ENCODE measurements around the gene TPGS2.
"Not testable (repeated sequence)": the region's sequence is repeated elsewhere in the genome, so short reads cannot be mapped to it uniquely, and the experiment has no call there.

Gene TPGS2

DNA sequence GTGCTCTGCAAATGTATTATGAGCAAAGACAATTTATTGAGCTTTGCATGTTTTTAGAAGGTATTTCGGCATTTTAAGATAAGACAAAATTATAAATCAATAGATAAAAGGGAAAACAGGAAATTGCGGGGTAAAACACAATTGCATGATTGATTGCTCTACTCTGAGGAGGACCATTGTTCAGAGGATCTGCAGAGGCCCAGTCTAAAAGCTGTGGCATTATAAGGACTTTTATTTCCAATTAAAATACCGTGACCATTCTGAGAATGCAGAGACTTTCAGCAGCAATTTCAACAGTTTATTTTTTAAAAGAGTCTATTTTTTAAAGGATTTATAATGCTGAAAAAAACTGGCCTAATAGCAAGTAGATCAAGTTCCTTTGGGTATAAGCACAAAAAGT, 62.0 kb downstream of the TPGS2 start:
- Histone ChIP-seq H3F3A (ENCODE audit: low read depth) (0 out of 2 replicates have a peak, but pooled peaks cover 5% of the 10 kb centered on the region), H3K4me3 (ENCODE audit: low read length, poor library complexity, severe bottlenecking) (no peak overlapping the region), H3K36me3 (ENCODE audit: insufficient read depth, low read length) (no peaks in the 10 kb centered on the region), H3K9ac (ENCODE audit: low read depth, low read length, poor library complexity, severe bottlenecking) (no peak overlapping the region), H3K9me2 (replicated peaks; ENCODE audit: low read depth, low read length) (no peaks in the 10 kb centered on the region), H2AFZ (ENCODE audit: low read length) (no peak overlapping the region), H3K4me2 (ENCODE audit: low read depth, low read length, poor library complexity, severe bottlenecking) (no peak overlapping the region), H3K79me2 (ENCODE audit: insufficient read depth, low read length) (no peaks in the 10 kb centered on the region), H3K4me1 (ENCODE audit: insufficient read depth, low read length, poor library complexity, severe bottlenecking) (peaks cover 20% of the 10 kb centered on the region), H3K27me3 (ENCODE audit: insufficient read depth, low read length, poor library complexity, severe bottlenecking) (no peaks in the 10 kb centered on the region), H3K9me3 (ENCODE audit: insufficient read depth, low read depth, low read length) (no peaks in the 10 kb centered on the region), H4K20me1 (ENCODE audit: insufficient read depth, low read length, poor library complexity, severe bottlenecking) (no peaks in the 10 kb centered on the region)
- no peak for TF ChIP-seq EZH2phosphoT487 (IDR thresholded peaks at IDR 0.05; ENCODE audit: borderline replicate concordance)
- TF ChIP-seq, protein P1, sequence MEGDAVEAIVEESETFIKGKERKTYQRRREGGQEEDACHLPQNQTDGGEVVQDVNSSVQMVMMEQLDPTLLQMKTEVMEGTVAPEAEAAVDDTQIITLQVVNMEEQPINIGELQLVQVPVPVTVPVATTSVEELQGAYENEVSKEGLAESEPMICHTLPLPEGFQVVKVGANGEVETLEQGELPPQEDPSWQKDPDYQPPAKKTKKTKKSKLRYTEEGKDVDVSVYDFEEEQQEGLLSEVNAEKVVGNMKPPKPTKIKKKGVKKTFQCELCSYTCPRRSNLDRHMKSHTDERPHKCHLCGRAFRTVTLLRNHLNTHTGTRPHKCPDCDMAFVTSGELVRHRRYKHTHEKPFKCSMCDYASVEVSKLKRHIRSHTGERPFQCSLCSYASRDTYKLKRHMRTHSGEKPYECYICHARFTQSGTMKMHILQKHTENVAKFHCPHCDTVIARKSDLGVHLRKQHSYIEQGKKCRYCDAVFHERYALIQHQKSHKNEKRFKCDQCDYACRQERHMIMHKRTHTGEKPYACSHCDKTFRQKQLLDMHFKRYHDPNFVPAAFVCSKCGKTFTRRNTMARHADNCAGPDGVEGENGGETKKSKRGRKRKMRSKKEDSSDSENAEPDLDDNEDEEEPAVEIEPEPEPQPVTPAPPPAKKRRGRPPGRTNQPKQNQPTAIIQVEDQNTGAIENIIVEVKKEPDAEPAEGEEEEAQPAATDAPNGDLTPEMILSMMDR (conservative IDR thresholded peaks at IDR 0.05; ENCODE audit: low read length), result no peak

DNA sequence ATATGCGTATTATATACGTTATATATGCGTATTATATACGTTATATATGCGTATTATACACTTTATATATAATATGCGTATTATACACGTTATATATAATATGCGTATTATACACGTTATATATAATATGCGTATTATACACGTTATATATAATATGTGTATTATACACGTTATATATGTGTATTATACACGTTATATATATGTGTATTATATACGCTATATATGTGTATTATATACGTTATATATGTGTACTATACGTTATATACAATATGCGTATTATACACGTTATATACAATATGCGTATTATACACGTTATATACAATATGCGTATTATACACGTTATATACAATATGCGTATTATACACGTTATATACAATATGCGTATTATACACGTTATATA, 65.8 kb downstream of the TPGS2 start:
- not testable (repeated sequence) for H2AFZ ChIP-seq (ENCODE audit: low read length); H3K9ac ChIP-seq (ENCODE audit: low read depth, low read length, poor library complexity, severe bottlenecking); H3K4me2 ChIP-seq (ENCODE audit: low read depth, low read length, poor library complexity, severe bottlenecking); H4K20me1 ChIP-seq (ENCODE audit: insufficient read depth, low read length, poor library complexity, severe bottlenecking); H3K9me2 ChIP-seq (replicated peaks; ENCODE audit: low read depth, low read length); H3F3A ChIP-seq (ENCODE audit: low read depth); H3K4me1 ChIP-seq (ENCODE audit: insufficient read depth, low read length, poor library complexity, severe bottlenecking); H3K27me3 ChIP-seq (ENCODE audit: insufficient read depth, low read length, poor library complexity, severe bottlenecking); H3K36me3 ChIP-seq (ENCODE audit: insufficient read depth, low read length); H3K9me3 ChIP-seq (ENCODE audit: insufficient read depth, low read depth, low read length); H3K4me3 ChIP-seq (ENCODE audit: low read length, poor library complexity, severe bottlenecking); H3K79me2 ChIP-seq (ENCODE audit: insufficient read depth, low read length)

DNA sequence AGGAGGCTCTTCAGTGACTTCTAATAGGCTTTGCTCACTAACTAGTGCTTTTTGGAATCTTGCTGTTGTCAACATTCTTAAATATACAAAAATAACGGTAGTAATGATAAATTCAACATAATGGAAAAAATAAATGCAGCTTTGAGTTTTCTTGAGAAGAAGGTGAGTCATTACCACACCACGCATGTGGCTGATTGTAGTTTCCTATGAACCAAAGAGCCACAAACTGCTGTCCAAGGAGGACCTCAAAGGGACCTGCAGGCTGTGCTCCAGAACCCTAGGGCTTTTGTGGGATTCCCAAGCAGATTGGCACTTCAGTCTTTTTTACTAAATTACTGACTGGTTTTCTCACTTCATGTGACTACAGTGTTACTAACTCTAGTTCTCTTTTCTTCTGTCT, 66.7 kb downstream of the TPGS2 start:
- no peaks in the 10 kb centered on the region for H4K20me1 ChIP-seq (ENCODE audit: insufficient read depth, low read length, poor library complexity, severe bottlenecking)
- H3K4me2 ChIP-seq (ENCODE audit: low read depth, low read length, poor library complexity, severe bottlenecking), result no peak overlapping the region
- H3K9ac ChIP-seq (ENCODE audit: low read depth, low read length, poor library complexity, severe bottlenecking), result no peak overlapping the region
- H3K4me3 ChIP-seq (ENCODE audit: low read length, poor library complexity, severe bottlenecking), result no peak overlapping the region
- no peak overlapping the region for H2AFZ ChIP-seq (ENCODE audit: low read length)
- H3K4me1 ChIP-seq (ENCODE audit: insufficient read depth, low read length, poor library complexity, severe bottlenecking), result no peaks in the 10 kb centered on the region
- no peaks in the 10 kb centered on the region for H3K9me2 ChIP-seq (replicated peaks; ENCODE audit: low read depth, low read length)
- H3K9me3 ChIP-seq (ENCODE audit: insufficient read depth, low read depth, low read length), result no peaks in the 10 kb centered on the region
- H3K27me3 ChIP-seq (ENCODE audit: insufficient read depth, low read length, poor library complexity, severe bottlenecking), result no peaks in the 10 kb centered on the region
- H3K36me3 ChIP-seq (ENCODE audit: insufficient read depth, low read length), result no peaks in the 10 kb centered on the region
- no peaks in the 10 kb centered on the region for H3K79me2 ChIP-seq (ENCODE audit: insufficient read depth, low read length)
- H3F3A ChIP-seq (ENCODE audit: low read depth), result no peaks in the 10 kb centered on the region
- TF ChIP-seq EZH2phosphoT487 (IDR thresholded peaks at IDR 0.05; ENCODE audit: borderline replicate concordance), result no peak
- TF ChIP-seq, protein P1 (conservative IDR thresholded peaks at IDR 0.05; ENCODE audit: low read length), result no peak

DNA sequence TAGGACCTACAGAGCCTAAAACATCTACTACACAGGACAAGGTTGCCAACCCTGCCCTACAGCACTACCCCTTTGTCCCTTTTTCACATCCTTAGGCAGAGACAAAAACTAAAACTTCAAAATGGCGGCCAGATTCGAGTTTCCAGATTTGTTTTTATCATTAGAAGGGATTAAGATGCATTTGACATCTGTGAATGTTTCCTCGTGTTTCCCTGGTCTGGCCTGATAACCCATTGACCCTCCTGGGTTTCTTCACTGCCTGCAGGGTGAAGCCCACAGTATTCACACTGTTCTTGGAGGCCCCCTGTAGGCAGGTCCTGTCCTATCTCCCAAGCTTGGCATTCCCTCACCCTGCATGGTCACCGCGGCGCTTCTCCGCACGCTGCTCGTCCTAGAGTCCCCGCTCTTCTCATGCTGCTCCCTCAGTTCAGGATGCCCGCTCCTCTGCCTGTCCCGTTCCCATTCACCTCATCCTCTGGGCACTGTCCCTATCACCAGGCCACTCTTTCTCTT, 67.6 kb downstream of the TPGS2 start:
- TF ChIP-seq, protein P1 (conservative IDR thresholded peaks at IDR 0.05; ENCODE audit: low read length), result no peak; the same call in 1 of the 2 replicates
- TF ChIP-seq EZH2phosphoT487 (IDR thresholded peaks at IDR 0.05; ENCODE audit: borderline replicate concordance), result no peak
- Histone ChIP-seq H3F3A (ENCODE audit: low read depth) (no peaks in the 10 kb centered on the region), H3K79me2 (ENCODE audit: insufficient read depth, low read length) (no peaks in the 10 kb centered on the region), H2AFZ (ENCODE audit: low read length) (no peak overlapping the region), H3K4me1 (ENCODE audit: insufficient read depth, low read length, poor library complexity, severe bottlenecking) (no peaks in the 10 kb centered on the region), H3K9me3 (ENCODE audit: insufficient read depth, low read depth, low read length) (no peaks in the 10 kb centered on the region), H3K9me2 (replicated peaks; ENCODE audit: low read depth, low read length) (no peaks in the 10 kb centered on the region), H3K36me3 (ENCODE audit: insufficient read depth, low read length) (no peaks in the 10 kb centered on the region), H3K9ac (ENCODE audit: low read depth, low read length, poor library complexity, severe bottlenecking) (no peak overlapping the region), H4K20me1 (ENCODE audit: insufficient read depth, low read length, poor library complexity, severe bottlenecking) (no peaks in the 10 kb centered on the region), H3K4me2 (ENCODE audit: low read depth, low read length, poor library complexity, severe bottlenecking) (no peak overlapping the region), H3K4me3 (ENCODE audit: low read length, poor library complexity, severe bottlenecking) (no peak overlapping the region), H3K27me3 (ENCODE audit: insufficient read depth, low read length, poor library complexity, severe bottlenecking) (no peaks in the 10 kb centered on the region)
